DND-41 (cell line): ENCODE results near the gene NT5E.

Source experiments
- EZH2 ChIP-seq: IDR thresholded peaks from 3 replicates; pipeline ENCODE4 v1.6.1; 2012; ENCODE audit warnings: borderline replicate concordance, low read depth, mild to moderate bottlenecking, moderate library complexity, low read length, inconsistent platforms; ENCODE audit not compliant: severe bottlenecking
- TF ChIP-seq, protein P1 (sequence below): IDR thresholded peaks from 2 replicates; pipeline ENCODE4 v1.5.1; 2012; ENCODE audit warnings: borderline replicate concordance, low read length, moderate library complexity, mild to moderate bottlenecking; ENCODE audit not compliant: poor library complexity, severe bottlenecking; ENCODE audit errors: extremely low read depth

- TF ChIP-seq, protein P1, sequence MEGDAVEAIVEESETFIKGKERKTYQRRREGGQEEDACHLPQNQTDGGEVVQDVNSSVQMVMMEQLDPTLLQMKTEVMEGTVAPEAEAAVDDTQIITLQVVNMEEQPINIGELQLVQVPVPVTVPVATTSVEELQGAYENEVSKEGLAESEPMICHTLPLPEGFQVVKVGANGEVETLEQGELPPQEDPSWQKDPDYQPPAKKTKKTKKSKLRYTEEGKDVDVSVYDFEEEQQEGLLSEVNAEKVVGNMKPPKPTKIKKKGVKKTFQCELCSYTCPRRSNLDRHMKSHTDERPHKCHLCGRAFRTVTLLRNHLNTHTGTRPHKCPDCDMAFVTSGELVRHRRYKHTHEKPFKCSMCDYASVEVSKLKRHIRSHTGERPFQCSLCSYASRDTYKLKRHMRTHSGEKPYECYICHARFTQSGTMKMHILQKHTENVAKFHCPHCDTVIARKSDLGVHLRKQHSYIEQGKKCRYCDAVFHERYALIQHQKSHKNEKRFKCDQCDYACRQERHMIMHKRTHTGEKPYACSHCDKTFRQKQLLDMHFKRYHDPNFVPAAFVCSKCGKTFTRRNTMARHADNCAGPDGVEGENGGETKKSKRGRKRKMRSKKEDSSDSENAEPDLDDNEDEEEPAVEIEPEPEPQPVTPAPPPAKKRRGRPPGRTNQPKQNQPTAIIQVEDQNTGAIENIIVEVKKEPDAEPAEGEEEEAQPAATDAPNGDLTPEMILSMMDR: no peak
- no peak for TF ChIP-seq EZH2
Measured at GRCh38 chr6:85404564-85405174, 45.2 kb upstream of the NT5E start.
